ENCODE data around the gene STK24. TPM values are rescaled to one million over a fixed set of nuclear protein-coding genes. Genes with fewer than 3 reads are reported as not detected.

The STK24 gene
- total RNA-seq, 4 donors from 2014 or later: 100 to 133 (median 124) TPM

DNA sequence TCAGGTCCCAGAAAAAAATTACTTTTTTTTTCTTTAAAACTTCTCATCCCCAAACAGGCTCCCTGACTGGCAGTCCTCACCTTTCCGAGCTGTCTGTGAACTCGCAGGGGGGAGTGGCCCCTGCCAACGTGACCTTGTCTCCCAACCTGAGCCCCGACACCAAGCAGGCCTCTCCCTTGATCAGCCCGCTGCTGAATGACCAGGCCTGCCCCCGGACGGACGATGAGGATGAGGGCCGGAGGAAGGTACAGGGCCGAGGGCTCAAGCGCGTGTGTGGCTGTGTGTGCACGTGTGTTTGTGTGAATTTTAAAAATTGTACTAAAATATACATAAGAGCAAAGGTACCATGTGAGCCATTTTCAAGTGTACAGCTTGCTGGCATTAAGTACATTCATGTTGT is 167.6 kb downstream of the STK24 start:
- TF ChIP-seq, protein P1, sequence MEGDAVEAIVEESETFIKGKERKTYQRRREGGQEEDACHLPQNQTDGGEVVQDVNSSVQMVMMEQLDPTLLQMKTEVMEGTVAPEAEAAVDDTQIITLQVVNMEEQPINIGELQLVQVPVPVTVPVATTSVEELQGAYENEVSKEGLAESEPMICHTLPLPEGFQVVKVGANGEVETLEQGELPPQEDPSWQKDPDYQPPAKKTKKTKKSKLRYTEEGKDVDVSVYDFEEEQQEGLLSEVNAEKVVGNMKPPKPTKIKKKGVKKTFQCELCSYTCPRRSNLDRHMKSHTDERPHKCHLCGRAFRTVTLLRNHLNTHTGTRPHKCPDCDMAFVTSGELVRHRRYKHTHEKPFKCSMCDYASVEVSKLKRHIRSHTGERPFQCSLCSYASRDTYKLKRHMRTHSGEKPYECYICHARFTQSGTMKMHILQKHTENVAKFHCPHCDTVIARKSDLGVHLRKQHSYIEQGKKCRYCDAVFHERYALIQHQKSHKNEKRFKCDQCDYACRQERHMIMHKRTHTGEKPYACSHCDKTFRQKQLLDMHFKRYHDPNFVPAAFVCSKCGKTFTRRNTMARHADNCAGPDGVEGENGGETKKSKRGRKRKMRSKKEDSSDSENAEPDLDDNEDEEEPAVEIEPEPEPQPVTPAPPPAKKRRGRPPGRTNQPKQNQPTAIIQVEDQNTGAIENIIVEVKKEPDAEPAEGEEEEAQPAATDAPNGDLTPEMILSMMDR (IDR thresholded peaks at IDR 0.05; ENCODE audit: low read depth): no peak

DNA sequence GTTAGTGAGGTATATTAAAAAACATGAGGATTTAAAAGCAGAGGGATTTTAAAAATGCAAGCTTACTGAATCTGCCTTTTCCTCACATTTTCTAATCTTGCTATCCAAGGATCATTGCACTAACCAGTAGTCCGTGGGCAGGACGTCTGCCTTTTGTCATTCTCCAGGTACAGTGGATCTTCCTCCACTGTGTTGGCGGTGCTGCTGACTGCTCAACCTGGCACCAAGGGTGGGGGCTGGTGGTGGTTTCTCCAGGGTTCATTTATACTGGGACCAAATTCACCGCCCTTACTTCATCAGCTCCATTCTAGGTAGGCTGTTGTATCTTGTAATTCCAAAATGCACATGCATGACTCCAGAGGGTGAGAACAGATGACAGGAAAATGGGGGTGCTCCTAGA is 169.3 kb downstream of the STK24 start:
- TF ChIP-seq, protein P1 (IDR thresholded peaks at IDR 0.05; ENCODE audit: low read depth): no peak

DNA sequence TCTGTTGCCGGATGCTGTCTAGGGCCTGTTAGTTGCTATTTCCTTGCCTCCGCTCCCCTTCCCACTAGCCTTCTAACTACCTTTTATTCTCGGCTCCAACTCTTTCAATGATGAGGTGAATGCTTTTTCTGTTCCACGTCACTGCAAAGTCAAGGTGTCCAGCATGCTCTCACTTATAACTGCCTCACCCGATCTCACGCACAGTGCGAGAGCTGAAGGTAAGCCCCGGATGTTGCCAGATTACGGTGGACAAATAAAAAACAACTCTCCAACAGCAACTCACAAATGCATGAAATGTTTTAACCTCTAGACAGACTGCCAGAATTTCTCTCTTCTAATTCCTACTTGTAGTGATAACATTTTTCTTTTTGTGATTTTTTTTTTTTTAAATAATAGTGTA is 169.9 kb downstream of the STK24 start:
- TF ChIP-seq, protein P1 (IDR thresholded peaks at IDR 0.05; ENCODE audit: low read depth): no peak

DNA sequence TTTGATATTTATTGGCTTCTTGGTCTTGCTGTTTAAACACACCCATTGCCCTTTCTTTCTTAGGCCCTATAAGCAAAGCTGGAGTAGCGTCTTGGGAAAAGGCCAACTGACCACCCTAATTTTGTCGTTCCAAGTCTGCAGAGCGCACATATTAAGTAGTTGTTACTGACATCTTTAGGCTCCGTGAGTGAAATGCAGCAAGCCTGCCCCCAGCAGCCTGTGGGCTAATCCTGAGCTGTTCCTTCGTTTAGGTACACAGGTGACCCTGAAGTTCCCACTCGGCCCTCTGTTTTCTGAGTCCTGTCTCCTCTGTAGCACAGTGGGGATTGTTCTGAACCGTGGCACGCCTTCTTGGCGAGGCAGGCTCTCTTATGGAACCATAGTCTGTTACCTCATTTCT is 170.5 kb downstream of the STK24 start:
- TF ChIP-seq, protein P1 (IDR thresholded peaks at IDR 0.05; ENCODE audit: low read depth): no peak

DNA sequence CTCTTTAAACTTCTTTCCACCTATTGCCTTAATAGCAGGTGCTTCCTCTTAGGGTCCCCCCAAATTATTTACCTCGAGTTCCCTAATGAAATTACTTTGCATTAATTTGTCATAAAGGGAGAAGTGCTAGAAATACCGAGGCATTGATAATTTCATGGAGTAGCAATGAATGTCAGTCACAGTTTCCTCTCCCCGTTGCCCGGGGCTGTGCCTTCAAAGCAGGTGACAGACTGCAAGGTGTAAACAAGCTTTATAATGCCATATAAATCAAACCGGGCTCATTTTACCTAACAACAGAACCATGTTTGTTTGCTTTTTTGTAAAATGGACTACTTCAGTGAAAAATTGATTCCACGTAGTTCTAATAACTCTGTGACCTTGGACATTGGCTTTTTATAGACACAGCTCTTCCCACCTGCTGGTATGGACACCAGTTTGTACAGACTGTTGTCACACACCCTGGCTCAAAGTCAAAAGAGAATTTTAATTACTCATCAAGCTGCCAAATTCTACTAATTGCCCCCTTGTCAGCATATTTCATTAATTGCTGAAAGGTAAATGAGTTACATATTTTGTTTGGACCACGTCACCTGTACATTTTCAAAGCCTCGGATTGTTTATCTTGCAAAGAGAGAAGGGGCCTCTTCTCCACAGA is 171.1 kb downstream of the STK24 start:
- TF ChIP-seq, protein P1 (IDR thresholded peaks at IDR 0.05; ENCODE audit: low read depth): no peak

DNA sequence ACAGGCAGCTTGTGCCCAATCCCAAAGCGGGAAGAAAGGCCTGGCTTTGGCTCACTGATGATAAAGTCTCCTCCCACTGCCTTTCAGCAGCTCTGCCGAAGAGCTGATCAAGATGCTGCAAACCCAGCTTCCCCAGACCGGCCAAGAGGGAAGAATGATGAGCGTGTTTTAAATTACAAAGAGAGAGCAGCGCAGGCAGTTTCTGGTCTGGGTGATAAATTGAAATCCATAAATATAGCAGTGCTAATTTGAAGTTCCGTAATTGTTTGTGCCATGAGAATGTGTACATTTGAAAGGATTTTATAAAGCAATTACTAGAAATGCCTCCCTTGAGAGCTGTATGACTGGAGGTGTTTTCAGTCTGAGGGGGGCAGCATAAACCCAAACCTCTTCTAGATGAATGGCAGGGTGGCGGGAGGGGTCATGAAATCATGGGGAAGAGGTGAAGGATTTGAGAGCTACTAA is 171.8 kb downstream of the STK24 start:
- TF ChIP-seq, protein P1 (IDR thresholded peaks at IDR 0.05; ENCODE audit: low read depth): no peak

DNA sequence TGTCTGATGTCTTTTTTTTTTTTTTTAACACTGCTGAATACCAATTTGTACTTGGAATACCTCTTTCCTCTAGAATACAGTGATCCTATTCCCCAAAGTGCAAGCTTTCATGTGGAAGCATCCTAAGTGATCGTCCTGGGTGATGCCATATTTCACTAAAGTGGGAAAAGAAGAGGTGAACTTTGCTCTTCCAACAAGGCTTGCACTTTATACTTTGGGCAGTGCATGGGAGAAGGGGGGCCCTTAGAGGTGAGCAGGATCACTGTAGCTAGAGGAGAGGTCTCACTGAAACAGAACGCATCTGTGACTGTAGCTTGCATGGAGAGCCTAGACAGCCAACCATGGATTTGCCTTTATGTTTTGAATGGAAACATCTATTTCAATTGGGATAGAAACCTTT is 173.8 kb downstream of the STK24 start:
- TF ChIP-seq, protein P1 (IDR thresholded peaks at IDR 0.05; ENCODE audit: low read depth): no peak

Data from subcutaneous adipose tissue (tissue), 4 donors.